A549 (cell line): ENCODE measurements around the gene MAP3K15.

Source experiments
- FOXS1 ChIP-seq: fragments of 250-450 bp; sonication (Bioruptor Pico); IDR thresholded peaks from 2 replicates; pipeline ENCODE4 v1.5.0; 2020; ENCODE audit warnings: mild to moderate bottlenecking, moderate library complexity
- HEYL ChIP-seq: fragments of 250-450 bp; sonication (Bioruptor Pico); IDR thresholded peaks from 2 replicates; pipeline ENCODE4 v1.8.0; 2021; ENCODE audit warnings: mild to moderate bottlenecking, moderate library complexity
- KDM5A ChIP-seq: fragments of 200-600 bp; sonication (generic); IDR thresholded peaks from 2 replicates; pipeline ENCODE4 v1.6.1; 2016; ENCODE audit warnings: antibody characterized with exemption, mild to moderate bottlenecking
- MAFK ChIP-seq: fragments of 450-650 bp; IDR thresholded peaks from 2 replicates; pipeline ENCODE4 v1.6.1; 2014; ENCODE audit not compliant: partially characterized antibody
- MYC ChIP-seq: IDR thresholded peaks from 2 replicates; pipeline ENCODE4 v1.6.1; 2012; ENCODE audit warnings: mild to moderate bottlenecking, inconsistent platforms, low read length, improper control_type of control experiment, borderline replicate concordance
- POLR2A ChIP-seq: IDR thresholded peaks from 2 replicates; pipeline ENCODE4 v1.6.1; 2012; ENCODE audit warnings: mild to moderate bottlenecking, low read length
- RAD21 ChIP-seq, 2 experiments: fragments of >200 bp in 1 of 2; sonication (Bioruptor Twin) in 1 of 2; formaldehyde crosslinking in 1 of 2; IDR thresholded peaks in 1 of 2; conservative IDR thresholded peaks in 1 of 2; 2 replicates in 1 of 2; 3 replicates in 1 of 2; pipeline ENCODE4 v1.6.1; 2012 to 2018; ENCODE audit warnings: inconsistent platforms in 1 of 2
- RNF2 ChIP-seq: fragments of 200-600 bp; sonication (generic); IDR thresholded peaks from 2 replicates; pipeline ENCODE4 v1.6.1; 2016; ENCODE audit warnings: low read depth, mild to moderate bottlenecking, antibody characterized with exemption, moderate library complexity, borderline replicate concordance
- ZFP36 ChIP-seq: fragments of 450-650 bp; IDR thresholded peaks from 2 replicates; pipeline ENCODE4 v1.6.1; 2014; ENCODE audit warnings: borderline replicate concordance; ENCODE audit not compliant: partially characterized antibody
- TF ChIP-seq, protein P1 (sequence below): fragments of 200-600 bp; sonication (generic); IDR thresholded peaks from 2 replicates; pipeline ENCODE4 v1.6.1; 2016; ENCODE audit warnings: antibody characterized with exemption, mild to moderate bottlenecking, moderate library complexity
- TF ChIP-seq, protein P2 (sequence below): fragments of >200 bp; sonication (Bioruptor Twin); formaldehyde crosslinking; IDR thresholded peaks from 3 replicates; pipeline ENCODE4 v1.5.1; 2016

DNA sequence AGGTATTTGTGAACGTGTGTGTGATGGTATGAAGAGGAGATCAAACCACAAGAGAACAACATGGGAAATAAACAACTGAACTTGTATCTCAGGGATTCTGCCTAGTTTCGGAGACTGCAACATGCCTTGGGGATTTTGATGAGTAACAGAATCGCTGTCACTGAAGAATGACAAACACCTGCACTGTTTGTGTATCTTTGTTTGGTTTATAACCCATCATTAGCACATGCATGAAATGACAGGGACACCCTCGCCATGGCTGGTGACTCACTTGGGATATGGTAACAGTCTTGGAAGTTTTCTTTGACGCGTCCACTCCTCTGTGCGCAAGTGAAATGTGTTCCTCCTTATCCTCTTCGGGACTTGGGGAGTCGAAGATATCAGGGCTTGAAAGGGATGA lies 30.3 kb upstream of the MAP3K15 start:
- TF ChIP-seq RAD21 (conservative IDR thresholded peaks at IDR 0.05 in 1 of 2, IDR thresholded peaks at IDR 0.05 in 1 of 2), result no peak
- TF ChIP-seq, protein P1, sequence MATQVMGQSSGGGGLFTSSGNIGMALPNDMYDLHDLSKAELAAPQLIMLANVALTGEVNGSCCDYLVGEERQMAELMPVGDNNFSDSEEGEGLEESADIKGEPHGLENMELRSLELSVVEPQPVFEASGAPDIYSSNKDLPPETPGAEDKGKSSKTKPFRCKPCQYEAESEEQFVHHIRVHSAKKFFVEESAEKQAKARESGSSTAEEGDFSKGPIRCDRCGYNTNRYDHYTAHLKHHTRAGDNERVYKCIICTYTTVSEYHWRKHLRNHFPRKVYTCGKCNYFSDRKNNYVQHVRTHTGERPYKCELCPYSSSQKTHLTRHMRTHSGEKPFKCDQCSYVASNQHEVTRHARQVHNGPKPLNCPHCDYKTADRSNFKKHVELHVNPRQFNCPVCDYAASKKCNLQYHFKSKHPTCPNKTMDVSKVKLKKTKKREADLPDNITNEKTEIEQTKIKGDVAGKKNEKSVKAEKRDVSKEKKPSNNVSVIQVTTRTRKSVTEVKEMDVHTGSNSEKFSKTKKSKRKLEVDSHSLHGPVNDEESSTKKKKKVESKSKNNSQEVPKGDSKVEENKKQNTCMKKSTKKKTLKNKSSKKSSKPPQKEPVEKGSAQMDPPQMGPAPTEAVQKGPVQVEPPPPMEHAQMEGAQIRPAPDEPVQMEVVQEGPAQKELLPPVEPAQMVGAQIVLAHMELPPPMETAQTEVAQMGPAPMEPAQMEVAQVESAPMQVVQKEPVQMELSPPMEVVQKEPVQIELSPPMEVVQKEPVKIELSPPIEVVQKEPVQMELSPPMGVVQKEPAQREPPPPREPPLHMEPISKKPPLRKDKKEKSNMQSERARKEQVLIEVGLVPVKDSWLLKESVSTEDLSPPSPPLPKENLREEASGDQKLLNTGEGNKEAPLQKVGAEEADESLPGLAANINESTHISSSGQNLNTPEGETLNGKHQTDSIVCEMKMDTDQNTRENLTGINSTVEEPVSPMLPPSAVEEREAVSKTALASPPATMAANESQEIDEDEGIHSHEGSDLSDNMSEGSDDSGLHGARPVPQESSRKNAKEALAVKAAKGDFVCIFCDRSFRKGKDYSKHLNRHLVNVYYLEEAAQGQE, result no peak
- no peak for TF ChIP-seq RNF2
- TF ChIP-seq, protein P2, sequence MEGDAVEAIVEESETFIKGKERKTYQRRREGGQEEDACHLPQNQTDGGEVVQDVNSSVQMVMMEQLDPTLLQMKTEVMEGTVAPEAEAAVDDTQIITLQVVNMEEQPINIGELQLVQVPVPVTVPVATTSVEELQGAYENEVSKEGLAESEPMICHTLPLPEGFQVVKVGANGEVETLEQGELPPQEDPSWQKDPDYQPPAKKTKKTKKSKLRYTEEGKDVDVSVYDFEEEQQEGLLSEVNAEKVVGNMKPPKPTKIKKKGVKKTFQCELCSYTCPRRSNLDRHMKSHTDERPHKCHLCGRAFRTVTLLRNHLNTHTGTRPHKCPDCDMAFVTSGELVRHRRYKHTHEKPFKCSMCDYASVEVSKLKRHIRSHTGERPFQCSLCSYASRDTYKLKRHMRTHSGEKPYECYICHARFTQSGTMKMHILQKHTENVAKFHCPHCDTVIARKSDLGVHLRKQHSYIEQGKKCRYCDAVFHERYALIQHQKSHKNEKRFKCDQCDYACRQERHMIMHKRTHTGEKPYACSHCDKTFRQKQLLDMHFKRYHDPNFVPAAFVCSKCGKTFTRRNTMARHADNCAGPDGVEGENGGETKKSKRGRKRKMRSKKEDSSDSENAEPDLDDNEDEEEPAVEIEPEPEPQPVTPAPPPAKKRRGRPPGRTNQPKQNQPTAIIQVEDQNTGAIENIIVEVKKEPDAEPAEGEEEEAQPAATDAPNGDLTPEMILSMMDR, result no peak
- no peak for TF ChIP-seq MAFK
- no peak for TF ChIP-seq KDM5A
- TF ChIP-seq POLR2A, result no peak
- no peak for TF ChIP-seq HEYL (CRISPR knock-in tag)
- no peak for TF ChIP-seq ZFP36
- TF ChIP-seq MYC, result no peak
- no peak for TF ChIP-seq FOXS1 (CRISPR knock-in tag)
